Mammary epithelial cell (primary cell): ENCODE measurements around the gene PSG7.

ENCODE experiments used
- EZH2 ChIP-seq: IDR thresholded peaks from 2 replicates; pipeline ENCODE4 v1.6.1; 2012; ENCODE audit warnings: low read length, inconsistent platforms, borderline replicate concordance
- TF ChIP-seq, protein P1 (sequence below), 2 donors: IDR thresholded peaks in 1 of 2; conservative IDR thresholded peaks in 1 of 2; 2 replicates each; pipeline ENCODE4 v1.5.1; 2011 to 2012; ENCODE audit warnings: inconsistent platforms in 2 of 2, low read length in 2 of 2, mild to moderate bottlenecking in 2 of 2, control low read depth in 1 of 2, low read depth in 1 of 2; ENCODE audit not compliant: insufficient read depth in 1 of 2; ENCODE audit errors: extremely low read depth in 1 of 2

DNA sequence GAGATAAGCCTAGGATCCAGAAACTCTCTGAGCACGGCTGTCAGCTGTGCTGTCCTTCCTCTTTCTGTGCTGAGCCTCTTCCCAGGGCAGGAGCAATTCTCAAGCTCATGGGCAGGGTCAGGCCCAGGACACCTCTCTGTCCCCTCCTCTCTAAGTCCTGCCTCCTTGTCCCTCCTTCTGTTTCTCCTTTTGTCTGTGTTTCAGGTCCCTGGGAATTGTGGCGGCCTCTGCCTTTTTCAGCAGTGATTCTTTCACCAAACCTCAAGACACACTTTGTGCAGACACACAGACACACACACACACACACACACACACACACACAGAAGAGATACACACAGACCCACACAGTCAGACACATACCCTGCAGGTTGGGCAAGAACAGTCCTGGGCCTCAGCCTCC, 57.4 kb downstream of the PSG7 start, which contains the start of gene PSG1:
- TF ChIP-seq, protein P1, sequence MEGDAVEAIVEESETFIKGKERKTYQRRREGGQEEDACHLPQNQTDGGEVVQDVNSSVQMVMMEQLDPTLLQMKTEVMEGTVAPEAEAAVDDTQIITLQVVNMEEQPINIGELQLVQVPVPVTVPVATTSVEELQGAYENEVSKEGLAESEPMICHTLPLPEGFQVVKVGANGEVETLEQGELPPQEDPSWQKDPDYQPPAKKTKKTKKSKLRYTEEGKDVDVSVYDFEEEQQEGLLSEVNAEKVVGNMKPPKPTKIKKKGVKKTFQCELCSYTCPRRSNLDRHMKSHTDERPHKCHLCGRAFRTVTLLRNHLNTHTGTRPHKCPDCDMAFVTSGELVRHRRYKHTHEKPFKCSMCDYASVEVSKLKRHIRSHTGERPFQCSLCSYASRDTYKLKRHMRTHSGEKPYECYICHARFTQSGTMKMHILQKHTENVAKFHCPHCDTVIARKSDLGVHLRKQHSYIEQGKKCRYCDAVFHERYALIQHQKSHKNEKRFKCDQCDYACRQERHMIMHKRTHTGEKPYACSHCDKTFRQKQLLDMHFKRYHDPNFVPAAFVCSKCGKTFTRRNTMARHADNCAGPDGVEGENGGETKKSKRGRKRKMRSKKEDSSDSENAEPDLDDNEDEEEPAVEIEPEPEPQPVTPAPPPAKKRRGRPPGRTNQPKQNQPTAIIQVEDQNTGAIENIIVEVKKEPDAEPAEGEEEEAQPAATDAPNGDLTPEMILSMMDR (conservative IDR thresholded peaks at IDR 0.05 in 1 of 2, IDR thresholded peaks at IDR 0.05 in 1 of 2; ENCODE audit: extremely low read depth in 1 of 2, insufficient read depth in 1 of 2, low read depth in 1 of 2, low read length in 2 of 2) = no peak
- TF ChIP-seq EZH2 = no peak
